A204.1 (cell line): ENCODE results near the gene UQCRQ.
"Not testable (repeated sequence)": the region's sequence is repeated elsewhere in the genome, so short reads cannot be mapped to it uniquely, and the experiment has no call there.

Experiments used
- FAIRE-seq: peaks from 2 replicates; lab custom pipeline; 2012; peaks lifted over from hg19 to GRCh38; lab: Jason Lieb, UNC

The UQCRQ gene

DNA sequence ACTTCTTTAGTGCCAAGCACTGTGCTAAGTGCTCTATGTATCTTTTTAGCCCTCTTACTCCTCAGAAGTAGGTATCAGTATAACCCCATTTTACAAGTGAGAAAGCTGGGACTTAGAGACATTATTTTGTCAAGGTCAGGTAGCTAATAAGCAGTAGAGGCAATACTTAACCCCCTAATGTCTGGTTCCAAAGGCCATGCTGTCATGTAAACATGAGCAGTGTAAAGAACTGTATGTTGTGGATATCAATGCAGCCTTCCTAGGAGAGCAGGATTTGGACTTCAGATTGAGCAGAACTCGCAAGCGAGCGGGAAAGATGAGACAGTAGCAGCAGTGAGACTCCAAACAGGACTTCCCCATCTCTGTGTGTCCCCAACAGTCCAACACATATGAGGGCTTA, 32.4 kb upstream of the UQCRQ start:
- no peak for FAIRE-seq

DNA sequence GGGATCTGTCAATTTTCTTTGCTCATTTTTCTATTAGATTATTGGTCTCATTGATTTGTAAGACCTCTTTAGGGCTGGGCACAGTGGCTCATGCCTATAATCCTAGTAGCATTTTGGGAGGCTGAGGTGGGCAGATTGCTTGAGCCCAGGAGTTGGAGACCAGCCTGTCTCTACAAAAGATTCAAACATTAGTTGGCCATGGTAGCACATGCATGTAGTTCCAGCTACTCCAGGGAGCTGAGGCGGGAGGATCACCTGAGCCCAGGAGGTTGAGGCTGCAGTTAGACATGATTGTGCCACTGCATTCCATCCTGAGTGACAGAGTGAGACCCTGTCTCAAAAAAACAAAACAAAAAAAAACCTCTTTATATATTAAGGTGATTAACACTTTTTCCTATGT, 29.6 kb upstream of the UQCRQ start:
- no peak for FAIRE-seq

DNA sequence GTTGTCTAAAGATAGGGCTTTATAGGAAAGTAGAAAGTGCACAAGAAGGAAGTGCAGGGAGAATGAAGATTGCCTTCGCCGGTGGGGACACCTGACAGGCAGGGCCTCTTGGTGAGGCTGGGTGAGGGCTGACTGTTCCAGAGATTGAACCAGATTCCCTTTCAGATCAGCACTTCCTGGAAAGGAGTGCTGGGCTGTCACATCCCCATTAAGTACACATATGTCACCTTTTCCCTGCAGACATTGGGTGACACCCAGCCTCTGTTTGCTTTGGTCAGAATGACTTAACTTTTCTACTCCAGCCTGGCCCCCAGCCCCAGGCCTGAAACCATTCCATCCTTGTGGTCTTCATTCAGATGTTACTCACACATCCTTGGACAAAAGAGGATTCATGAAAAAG, 28.6 kb upstream of the UQCRQ start:
- FAIRE-seq = no peak

DNA sequence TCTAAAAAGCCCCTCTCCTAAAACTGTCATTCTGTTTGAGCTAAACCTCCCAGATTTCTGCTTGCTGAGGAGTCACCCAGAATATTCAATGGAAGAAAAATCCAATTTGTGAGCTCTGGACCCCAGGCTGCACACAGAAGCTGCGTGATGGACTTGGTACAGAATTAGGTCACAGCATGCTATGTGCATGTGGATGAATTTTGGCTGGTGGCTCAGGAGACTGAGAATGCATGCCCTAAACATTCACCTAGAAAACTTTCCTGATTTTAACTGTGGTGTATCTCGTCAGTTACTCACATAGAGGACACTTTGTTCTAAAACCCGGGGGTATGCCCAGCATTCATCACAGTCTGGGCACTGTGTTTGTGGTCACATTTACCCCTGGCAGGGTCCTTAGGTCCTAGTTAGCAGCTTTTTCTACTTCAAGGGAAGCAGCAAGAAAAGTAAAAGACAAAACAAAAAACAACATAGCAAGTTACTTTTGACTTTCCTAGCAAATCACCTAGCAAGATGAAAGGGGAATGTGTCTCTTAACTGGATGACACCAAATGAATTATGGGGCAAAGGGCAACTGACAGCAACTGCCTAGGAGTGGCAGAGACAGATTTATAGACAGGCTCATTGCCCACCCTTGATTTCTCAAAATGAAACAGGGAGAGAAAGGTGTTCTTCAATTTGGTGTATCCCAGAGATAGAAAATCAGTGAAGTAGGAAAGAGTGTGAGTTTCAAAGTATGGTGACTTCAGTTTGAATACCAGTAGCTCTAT, 27.7 kb upstream of the UQCRQ start:
- no peak for FAIRE-seq

DNA sequence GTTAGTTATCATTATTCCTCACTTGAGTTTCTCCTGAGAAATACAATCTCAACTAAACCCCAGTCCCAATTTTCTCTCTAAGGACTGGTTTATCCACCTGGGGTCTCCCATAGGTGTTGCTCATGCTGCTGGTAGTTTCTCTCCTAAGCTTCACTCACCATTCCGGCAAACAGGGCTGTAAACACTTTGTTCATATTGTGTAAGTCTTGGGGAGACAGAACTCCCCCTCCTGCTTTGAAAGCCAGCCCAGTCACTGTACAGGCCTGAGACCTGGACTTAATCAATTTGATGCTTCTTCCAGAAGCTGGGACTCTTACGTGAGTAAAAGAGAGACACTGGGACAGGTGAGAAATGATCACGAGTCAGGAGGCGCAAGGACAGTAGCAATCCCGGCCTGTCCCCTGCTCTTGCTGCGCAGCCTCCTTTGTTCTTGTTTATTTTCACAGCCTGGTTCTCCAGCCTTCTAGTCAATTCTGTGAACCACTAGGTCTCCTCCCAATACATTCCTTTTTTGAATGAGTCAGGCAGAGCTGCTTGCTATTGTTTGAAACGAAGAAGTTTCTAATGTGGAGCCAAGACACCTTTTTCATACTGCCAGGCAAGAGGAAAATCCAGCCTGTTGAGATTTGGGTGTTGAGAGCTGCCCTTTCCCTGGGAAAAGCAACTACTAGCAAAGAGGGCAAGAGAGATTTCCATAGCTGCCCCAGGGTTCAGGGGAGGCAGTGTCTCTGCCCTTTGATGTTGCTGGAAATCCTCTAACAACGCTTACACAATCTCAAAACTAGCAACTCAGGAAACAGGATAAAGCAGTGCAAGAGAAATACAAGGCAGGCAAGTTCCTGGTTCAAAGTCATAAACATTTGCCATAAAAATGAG, 26.8 kb upstream of the UQCRQ start:
- FAIRE-seq = no peak

DNA sequence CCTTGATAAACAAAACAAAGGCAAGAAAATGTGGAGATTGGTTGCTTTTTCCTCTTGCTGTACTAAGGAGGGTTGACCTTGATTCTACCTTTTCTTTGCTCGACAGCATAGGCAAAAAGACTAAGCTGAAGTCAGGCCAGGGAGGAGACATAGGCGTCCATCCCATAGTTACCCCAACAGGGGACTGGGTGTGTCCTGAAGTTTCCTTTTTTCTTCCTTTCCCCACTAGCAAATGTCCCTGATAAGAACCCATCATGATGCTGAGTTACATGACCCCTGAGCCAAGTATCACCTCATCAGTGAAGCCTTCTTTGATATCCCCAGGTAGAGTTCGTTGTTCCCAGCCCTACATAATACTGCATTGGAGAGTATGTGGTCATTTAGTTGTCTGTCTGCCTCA, 26.1 kb upstream of the UQCRQ start:
- no peak for FAIRE-seq

DNA sequence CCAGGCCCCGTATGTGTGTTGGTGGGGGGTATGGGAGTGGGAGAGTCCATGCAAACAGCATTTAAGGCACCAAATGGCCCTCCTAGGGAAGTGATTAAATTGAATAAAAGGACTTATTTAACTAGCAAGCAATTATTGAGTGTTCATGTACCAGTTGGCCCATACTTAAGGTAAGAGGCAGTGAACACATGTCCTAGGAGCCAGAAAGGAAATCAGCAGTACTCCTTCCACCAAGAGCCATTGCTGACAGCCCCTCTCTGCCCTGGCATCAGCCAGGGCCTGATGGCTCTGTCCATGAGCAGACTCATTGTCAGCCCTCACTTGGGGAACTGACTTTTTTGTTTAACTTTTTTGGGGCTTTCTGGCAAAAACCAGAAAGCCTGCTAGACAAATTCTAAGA, 25.5 kb upstream of the UQCRQ start:
- no peak for FAIRE-seq

DNA sequence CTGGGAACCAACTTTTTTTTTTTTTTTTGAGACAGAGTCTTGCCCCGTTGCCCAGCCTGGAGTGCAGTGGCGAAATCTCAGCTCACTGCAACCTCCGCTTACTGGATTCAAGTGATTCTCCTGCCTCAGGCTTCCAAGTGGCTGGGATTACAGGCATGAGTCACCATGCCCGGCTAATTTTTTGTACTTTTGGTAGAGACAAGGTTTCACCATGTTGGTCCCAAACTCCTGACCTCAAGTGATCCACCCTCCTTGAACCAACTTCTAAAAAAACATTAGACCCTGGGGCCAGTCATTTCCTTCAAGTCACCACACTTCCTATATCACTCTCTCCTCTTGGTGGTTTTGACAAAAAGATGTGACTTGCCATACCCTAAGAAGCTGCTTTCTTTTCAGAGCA, 25.1 kb upstream of the UQCRQ start:
- no peak for FAIRE-seq

DNA sequence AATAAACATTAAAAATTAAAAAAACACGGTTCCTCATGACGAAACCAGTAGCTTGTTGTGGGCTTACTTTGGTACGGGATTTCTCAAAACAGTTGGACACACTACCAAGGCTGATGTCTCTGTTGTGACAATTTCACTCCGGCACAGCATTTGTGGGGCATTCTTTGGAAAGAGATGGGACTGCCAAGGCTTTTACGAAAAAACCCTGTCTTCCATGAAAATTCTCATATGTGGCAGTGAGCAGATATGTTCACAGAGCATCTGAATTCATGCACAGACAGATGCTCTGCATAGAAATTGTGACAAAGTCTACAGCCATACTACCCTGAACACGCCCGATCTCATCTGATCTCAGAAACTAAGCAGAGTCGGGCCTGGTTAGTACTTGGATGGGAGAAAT, 18.2 kb upstream of the UQCRQ start:
- no peak for FAIRE-seq

DNA sequence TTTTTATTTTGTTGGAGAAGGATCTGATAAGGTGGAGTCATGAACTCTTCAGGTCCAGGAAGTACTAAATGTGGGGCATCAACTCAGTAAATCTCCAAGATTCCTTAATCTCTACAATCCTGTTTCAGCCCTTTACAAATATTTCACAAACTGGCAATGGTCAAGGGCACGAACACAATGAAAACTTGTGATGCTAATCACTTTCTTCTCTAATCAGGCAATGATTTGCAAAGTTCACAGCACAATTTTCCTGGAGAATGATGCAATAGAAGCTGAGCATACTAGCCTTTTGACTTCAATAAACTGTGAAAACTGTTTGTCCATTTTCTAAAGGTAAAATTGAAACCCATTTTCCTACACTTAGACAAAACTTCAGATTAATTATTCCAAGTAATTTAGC, 17.1 kb upstream of the UQCRQ start:
- no peak for FAIRE-seq

DNA sequence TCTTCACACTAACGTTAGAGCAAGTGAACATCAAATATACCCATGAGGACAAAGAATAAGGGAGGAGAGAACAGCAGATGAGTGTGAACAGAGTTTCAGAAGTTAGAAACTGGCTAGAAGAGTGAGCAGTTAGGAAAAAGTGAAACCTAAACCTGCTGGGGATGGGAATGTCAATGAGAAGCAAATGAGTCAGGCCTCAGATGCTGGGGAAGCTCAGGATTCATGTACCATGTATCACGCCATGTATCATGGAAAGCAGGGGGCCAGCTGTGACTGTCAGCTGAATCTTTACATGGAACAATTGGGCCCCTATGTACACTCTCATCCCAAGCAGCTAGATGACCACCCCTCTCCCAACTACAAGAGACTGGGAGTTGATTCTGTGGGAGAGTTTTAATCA, 16.4 kb upstream of the UQCRQ start:
- FAIRE-seq = no peak

DNA sequence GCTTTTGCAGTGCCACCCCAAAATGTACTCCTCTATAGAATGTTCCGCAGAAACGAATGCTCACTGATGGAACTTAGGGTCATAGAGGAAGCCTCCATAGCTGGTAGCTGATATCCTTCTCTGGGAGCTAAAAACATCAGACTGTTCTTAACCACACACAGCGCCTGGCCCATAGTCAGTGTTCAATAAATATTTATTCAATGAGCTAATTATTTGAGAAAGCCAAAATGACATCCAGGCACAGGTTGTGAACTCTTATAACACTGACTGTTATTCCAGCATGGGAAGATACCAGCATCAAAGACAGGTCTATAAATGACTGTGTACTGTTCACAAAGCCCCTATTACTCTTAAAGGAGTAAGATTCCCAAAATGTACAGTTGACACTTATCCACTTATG, 13.1 kb upstream of the UQCRQ start:
- no peak for FAIRE-seq

DNA sequence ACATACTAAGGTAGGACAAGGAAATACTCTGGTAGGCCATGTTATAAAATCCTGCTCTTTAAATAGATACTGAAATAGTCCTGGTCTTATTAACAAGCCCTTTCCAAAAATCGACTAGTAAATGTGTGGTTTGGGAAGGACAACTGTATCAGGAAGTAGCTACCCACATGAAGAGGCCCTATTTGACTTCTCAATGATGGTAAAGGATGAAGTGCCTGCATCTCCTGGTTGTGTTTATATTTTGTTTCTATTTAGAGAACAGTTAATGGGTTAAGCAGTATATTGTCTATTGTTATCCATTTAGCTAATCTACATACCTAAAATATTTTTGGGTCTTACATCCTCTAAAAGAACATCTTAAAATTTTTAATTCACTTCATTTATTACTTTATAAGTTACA, 12.7 kb upstream of the UQCRQ start:
- peak; percentile 87 for FAIRE-seq

DNA sequence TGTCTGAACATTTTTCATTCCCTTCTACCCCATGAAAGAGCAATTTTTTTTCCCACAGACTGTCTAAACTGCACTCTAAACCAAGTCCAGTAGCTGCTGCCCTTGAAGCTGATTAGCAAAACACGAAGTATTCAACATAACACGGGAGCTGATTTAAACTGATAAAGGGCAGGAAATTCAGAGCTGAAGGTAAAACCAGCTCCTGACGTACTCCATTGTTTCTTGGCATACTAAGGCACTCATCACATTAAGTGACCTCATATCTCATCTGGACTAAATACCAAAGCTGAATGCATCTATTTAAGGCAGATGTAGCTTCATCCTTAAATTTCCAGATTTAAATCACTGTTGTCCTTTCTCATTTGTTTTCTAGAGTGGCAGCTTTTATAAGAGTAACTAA, 12.1 kb upstream of the UQCRQ start:
- no peak for FAIRE-seq

DNA sequence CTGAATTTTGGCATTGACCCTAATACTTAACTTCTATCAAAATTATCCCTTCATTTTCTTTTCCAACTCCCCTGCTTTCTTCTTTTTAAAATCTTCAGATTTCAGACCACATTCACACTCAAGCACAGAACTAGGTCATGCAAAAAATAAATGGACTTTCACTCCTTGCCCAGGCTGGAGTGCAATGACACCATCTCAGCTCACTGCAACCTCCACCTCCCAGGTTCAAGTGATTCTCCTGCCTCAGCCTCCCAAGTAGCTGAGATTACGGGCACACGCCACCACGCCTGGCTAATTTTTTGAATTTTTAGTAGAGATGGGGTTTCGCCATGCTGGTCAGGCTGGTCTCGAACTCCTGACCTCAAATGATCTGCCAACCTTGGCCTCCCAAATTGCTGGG, 11.4 kb upstream of the UQCRQ start:
- not testable (repeated sequence) for FAIRE-seq

DNA sequence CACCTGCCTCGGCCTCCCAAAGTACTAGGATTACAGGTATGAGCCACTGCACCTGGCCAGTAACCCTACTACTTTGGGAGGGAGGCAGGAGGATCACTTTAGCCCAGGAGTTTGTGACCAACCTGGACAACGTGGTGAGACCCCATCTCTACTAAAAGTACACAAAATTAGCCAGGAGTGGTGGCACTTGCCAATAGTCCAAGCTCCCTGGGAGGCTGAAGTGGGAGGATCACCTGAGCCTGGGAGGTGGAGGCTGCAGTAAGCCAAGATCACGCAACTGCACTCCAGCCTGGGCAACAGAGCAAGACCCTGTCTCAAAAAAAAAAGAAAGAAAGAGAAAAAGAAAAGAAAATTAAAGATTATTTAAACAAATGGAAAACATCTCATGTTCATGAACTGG, 10.4 kb upstream of the UQCRQ start:
- no peak for FAIRE-seq

DNA sequence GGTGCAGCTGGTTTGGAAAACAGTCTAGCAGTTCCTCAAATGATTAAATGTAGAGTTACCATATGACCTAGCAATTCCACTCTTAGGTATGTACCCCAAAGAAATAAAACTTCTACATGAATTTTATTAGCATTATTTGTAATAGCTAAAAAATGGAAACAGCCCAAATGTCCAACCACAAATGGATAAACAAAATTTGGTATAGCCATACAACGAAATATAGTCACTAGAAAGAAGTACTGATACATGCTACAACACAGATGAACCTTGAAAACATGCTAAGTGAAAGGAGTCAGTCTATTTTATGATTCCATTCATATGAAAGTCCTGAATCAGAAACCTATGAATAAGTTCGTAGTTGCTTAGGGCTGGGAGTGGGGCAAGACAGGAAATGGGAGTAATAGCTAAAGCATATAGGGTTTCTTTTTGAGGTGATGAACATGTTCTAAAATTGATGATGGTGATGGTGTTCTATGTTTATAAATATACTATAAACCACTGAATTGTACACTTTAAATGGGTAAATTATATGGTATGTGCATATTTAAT, 6.5 kb upstream of the UQCRQ start:
- no peak for FAIRE-seq

DNA sequence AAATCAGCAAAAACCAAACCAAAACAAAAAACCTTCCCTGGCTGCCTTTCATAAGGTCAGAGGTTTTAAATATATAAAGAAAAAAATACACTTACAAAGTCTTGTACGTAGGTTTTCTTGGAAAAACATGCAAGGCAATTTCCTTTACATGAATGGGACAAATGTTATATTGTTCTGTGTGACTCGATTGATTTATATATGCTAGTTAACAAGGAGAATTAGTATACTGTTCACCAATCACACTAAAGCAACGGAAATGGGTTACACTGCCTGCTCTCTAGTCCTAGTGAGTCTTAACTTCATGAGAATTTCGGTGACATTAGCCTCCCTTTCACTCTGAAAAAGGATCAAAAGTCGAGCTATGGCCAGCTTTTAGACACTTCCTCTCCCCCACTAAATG, 5.7 kb upstream of the UQCRQ start:
- no peak for FAIRE-seq

DNA sequence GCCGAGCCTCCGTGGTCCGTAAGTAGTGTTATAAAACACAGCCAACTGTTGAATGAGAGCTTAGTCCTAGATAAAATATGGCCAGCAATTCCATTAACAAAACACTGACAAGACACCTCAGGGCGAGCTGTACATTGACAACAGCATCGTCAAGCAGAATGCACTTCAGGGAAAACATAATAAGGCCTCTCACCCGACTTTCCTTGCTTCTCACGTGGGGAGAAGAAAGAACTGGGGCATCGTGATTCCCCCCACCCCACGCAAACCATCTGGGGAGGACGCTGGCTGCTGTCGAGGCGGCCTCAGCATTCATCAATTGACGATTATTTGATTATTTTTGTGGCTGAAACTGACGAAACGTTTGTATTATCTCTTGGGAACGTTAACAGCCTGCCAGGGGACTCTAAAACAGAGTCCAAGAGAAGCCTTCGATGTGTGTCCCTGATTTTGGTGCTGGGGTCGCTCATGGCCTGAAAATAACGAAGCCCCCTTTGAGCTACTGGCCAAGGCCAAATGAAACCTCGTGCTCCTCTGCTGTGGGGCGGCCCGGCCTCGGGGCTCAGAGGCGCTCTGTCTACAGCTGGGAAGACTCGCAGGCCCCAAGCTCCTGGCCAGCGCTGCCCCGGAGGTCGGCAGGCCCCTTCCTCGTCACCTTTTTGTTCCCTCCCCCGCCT, 637 bp upstream of the UQCRQ start:
- no peak for FAIRE-seq

DNA sequence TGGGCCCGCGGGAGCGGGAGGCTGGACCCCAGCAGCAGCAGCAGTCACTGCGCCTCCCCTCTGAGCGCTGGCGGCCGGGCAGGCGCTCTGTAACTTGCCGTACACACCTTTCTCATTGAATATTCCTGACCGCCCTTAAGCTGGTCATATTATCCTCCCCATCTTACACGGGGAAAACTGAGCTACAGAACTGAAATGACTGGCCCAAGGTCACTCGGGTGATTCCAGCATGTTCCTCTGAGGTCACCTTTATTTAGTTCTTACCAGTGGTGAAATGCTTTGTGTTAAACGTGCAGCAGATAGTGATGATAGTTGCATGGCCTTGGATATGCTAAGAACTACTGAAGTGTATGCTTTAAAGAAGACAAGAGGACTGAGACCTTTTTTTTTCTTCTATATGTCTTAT, 607 bp downstream of the UQCRQ start:
- no peak for FAIRE-seq

DNA sequence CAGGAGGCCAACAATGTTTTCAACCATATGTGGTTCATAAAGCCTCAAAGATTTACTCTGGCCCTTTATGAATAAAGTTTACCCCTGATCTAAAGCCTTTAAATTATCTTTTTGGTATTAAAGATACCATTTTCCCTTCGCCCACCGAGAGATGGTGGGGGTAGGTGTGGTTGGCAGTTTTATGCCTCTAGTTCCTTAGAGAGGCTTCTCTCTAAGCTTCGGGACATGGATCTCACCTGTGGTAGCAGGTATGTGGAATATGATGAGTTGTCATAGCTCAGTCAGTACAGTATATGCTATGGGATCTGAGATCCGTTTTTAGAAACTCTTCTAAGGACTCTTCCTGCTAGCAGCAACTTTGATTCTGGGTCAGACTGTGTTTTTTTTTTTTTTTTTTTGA, 2.3 kb downstream of the UQCRQ start:
- FAIRE-seq = no peak

DNA sequence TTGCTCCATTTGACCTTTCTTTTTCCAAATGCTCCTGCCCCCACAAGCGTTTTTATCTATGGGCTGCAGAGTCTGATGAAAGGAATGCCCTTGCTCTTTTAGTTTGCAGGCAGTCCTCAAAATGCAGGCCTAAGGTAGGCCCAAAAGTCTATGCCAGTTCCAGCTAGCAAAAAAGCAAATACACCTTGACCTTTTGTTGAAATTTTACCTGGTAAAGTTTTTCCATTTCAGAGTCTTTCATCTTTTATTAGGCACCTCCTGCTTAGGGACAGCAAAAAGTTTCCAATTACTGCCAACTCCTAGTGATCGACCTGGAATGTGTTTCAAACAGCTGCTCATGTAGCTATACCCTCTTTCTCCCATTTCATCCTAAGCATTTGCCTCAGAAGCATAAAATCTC, 4.4 kb downstream of the UQCRQ start:
- no peak for FAIRE-seq
